Progenitor cell of endocrine pancreas (in vitro differentiated cells): ENCODE measurements around the gene STXBP6. TPM values are rescaled to one million over a fixed set of nuclear protein-coding genes. Genes with fewer than 3 reads are reported as not detected.

ENCODE experiments used
- DNase-seq: peaks from one replicate; pipeline ENCODE4 v3.0.0; 2021; ENCODE audit warnings: low spot score; ENCODE audit not compliant: unreplicated experiment
- H3K27ac Mint-ChIP-seq: 2 replicates; pipeline ENCODE4 v1.8.0; 2021; ENCODE audit warnings: mild to moderate bottlenecking, moderate library complexity, mixed read lengths
- H3K27me3 Mint-ChIP-seq: 2 replicates; pipeline ENCODE4 v1.8.0; 2021; ENCODE audit warnings: mixed read lengths
- H3K36me3 Mint-ChIP-seq: 2 replicates; pipeline ENCODE4 v1.8.0; 2022; ENCODE audit warnings: mixed read lengths; ENCODE audit not compliant: insufficient read depth
- H3K4me1 Mint-ChIP-seq: 2 replicates; pipeline ENCODE4 v1.8.0; 2021; ENCODE audit warnings: low read depth, mixed read lengths
- H3K4me3 Mint-ChIP-seq: 2 replicates; pipeline ENCODE4 v1.8.0; 2021; ENCODE audit warnings: low read depth, mild to moderate bottlenecking, moderate library complexity, mixed read lengths
- H3K9me3 Mint-ChIP-seq: 2 replicates; pipeline ENCODE4 v1.8.0; 2021; ENCODE audit warnings: low read depth, mixed read lengths
- CTCF ChIP-seq: fragments of 200-600 bp; sonication (generic); IDR thresholded peaks from one replicate; pipeline ENCODE4 v1.5.0; 2021; ENCODE audit warnings: antibody characterized with exemption, mild to moderate bottlenecking; ENCODE audit not compliant: unreplicated experiment
- total RNA-seq: library from RNA; stranded (reverse); gene quantifications from 2 replicates; pipeline ENCODE4 v1.2.1, GENCODE V29; 2021

STXBP6 gene
- total RNA-seq, 1 donor from 2014 or later, result 11.9 TPM

GRCh38 chr14:25062022-25062321 is 12.0 kb upstream of the STXBP6 start:
- Mint-ChIP-seq H3K9me3 (no peaks in the 10 kb centered on the region), H3K27me3 (peaks cover 25% of the 10 kb centered on the region), H3K36me3 (no peaks in the 10 kb centered on the region), H3K27ac (no peak overlapping the region), H3K4me1 (no peaks in the 10 kb centered on the region), H3K4me3 (no peak overlapping the region)
- TF ChIP-seq CTCF, result no peak
- no peak for DNase-seq

- Mint-ChIP-seq H3K4me3 (no peak overlapping the region), H3K36me3 (no peaks in the 10 kb centered on the region), H3K9me3 (no peaks in the 10 kb centered on the region), H3K27ac (no peak overlapping the region), H3K4me1 (no peaks in the 10 kb centered on the region), H3K27me3 (peaks cover 37% of the 10 kb centered on the region)
- no peak for DNase-seq
- TF ChIP-seq CTCF, result no peak
These were observed 6.7 kb upstream of the STXBP6 start for GRCh38 chr14:25056688-25057078.

GRCh38 chr14:25055992-25056687 is 6.2 kb upstream of the STXBP6 start:
- Mint-ChIP-seq H3K4me3 (no peak overlapping the region), H3K9me3 (no peaks in the 10 kb centered on the region), H3K4me1 (no peaks in the 10 kb centered on the region), H3K27me3 (peaks cover 38% of the 10 kb centered on the region), H3K36me3 (no peaks in the 10 kb centered on the region), H3K27ac (no peak overlapping the region)
- DNase-seq, result no peak
- TF ChIP-seq CTCF, result no peak

- Mint-ChIP-seq H3K36me3 (no peaks in the 10 kb centered on the region), H3K9me3 (no peaks in the 10 kb centered on the region), H3K4me1 (peaks cover 4% of the 10 kb centered on the region), H3K27me3 (peaks cover 44% of the 10 kb centered on the region), H3K27ac (no peak overlapping the region), H3K4me3 (no peak overlapping the region)
- TF ChIP-seq CTCF, result no peak
- DNase-seq, result no peak
These were observed 5.1 kb upstream of the STXBP6 start for GRCh38 chr14:25055005-25055404.

GRCh38 chr14:25053585-25053984 is 3.6 kb upstream of the STXBP6 start:
- Mint-ChIP-seq H3K4me3 (no peak overlapping the region), H3K4me1 (peaks cover 8% of the 10 kb centered on the region), H3K9me3 (no peaks in the 10 kb centered on the region), H3K27ac (no peak overlapping the region), H3K36me3 (no peaks in the 10 kb centered on the region), H3K27me3 (peaks cover 46% of the 10 kb centered on the region)
- no peak for TF ChIP-seq CTCF
- DNase-seq, result no peak
